Upper lobe of left lung (tissue), 4 donors: ENCODE results near the gene PTPRD.

Experiments used
- POLR2A ChIP-seq, 4 donors: fragments of 450-650 bp; IDR thresholded peaks; one replicate each; pipeline ENCODE4 v1.5.1; 2016 to 2017; ENCODE audit warnings: antibody characterized with exemption in 4 of 4, mild to moderate bottlenecking in 2 of 4
- POLR2AphosphoS5 ChIP-seq, 2 donors: sonication (generic); formaldehyde crosslinking; IDR thresholded peaks; one replicate each; pipeline ENCODE4 v1.5.1; 2017; ENCODE audit warnings: antibody characterized with exemption in 2 of 2
- TF ChIP-seq, protein P1 (sequence below), 6 experiments: fragments of 450-650 bp in 4 of 6; fragments of 200-600 bp in 2 of 6; sonication (generic) in 2 of 6; IDR thresholded peaks; one replicate each; pipeline ENCODE4 v1.5.1; 2016 to 2019; ENCODE audit warnings: antibody characterized with exemption in 6 of 6

DNA sequence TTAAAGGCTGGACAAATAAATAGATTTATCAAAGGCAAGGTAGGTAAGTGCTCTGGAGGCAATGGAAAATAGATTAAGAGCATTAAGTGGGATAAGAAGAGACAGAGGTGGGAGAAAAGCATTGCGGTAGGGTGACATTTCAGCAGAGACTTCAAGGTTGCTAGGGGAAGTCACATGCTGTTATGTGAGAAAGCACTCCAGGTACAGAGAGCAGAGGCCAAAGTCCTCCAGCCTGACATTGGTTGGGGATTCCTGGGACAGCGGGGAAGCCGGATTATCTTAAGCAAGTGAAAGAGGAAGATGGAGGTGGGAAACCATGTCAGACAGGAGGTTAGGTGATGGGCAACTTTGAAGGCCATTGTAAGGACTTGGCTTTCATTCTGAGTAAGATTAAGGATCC is 1222.9 kb downstream of the PTPRD start:
- TF ChIP-seq POLR2AphosphoS5 (IDR thresholded peaks at IDR 0.05) (no peak), POLR2A (IDR thresholded peaks at IDR 0.05) (no peak)
- TF ChIP-seq, protein P1, sequence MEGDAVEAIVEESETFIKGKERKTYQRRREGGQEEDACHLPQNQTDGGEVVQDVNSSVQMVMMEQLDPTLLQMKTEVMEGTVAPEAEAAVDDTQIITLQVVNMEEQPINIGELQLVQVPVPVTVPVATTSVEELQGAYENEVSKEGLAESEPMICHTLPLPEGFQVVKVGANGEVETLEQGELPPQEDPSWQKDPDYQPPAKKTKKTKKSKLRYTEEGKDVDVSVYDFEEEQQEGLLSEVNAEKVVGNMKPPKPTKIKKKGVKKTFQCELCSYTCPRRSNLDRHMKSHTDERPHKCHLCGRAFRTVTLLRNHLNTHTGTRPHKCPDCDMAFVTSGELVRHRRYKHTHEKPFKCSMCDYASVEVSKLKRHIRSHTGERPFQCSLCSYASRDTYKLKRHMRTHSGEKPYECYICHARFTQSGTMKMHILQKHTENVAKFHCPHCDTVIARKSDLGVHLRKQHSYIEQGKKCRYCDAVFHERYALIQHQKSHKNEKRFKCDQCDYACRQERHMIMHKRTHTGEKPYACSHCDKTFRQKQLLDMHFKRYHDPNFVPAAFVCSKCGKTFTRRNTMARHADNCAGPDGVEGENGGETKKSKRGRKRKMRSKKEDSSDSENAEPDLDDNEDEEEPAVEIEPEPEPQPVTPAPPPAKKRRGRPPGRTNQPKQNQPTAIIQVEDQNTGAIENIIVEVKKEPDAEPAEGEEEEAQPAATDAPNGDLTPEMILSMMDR (IDR thresholded peaks at IDR 0.05): no peak
